GM18526 (cell line): ENCODE results near the gene SCARB2.

ENCODE experiments used
- POLR2A ChIP-seq: IDR thresholded peaks from 3 replicates; pipeline ENCODE4 v1.6.1; 2011; ENCODE audit not compliant: insufficient read length; ENCODE audit errors: extremely low read depth

SCARB2 gene

DNA sequence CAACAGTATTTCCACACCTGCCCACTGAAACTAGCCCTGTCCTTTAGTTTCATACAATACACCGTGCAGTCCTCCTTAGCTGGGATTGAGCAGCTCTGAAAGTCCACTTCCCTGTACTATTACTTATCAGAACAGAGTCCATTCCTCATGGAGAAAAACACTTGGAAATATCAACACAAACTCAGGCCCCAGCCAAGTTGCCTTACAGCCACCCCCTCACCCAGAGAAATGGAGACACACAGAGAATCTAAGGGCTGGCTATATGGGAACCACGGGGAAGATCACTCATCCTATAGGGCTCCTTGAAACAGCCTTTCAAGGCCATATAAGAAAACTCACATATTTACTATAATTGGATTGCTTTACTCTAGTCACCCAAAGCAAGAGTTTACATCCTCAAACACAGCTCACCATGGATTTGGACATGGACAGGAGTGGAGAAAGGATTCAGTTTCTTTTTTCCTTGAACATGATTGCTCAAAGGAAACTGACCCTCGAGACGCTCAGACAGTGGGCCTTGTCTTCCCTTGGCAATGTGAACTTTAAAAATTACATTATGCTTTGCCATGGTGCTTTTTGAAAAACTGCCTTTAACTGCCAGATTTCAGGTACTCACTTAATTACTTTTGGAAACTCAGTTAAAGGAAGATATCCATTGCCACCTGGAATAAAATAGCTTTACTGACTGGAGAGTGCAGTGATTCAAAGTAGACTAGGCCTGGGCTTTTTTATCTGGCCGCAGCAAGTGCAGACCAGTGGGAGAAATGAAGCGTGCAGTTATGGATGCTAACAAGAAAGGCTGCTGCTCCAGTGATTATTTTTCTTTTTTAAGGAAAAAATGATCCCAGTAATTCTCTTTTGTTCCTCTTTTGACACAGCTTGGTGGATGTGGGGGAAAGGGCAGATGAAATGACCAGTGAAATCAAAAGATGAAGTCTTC lies 1.6 kb downstream of the SCARB2 start:
- TF ChIP-seq POLR2A: no peak

DNA sequence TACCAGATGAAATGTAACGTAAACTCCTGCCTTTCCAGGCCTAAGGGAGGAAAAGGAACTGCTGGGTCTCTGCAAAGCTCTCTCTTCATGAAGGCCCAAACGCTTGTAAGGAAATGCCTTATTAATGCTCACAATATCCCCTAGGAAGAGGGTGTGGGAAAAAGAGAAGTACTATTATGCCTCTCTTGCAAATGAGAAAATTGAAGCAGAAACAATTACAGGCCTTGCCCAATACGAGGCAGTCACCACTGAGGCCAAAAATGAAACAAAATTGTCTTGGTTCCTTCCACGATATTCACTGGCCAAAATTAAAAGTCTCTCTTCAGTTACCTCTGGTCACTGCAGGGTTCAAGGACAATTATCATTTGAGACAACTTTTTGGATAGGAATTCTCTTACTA lies 3.2 kb downstream of the SCARB2 start:
- TF ChIP-seq POLR2A: no peak

DNA sequence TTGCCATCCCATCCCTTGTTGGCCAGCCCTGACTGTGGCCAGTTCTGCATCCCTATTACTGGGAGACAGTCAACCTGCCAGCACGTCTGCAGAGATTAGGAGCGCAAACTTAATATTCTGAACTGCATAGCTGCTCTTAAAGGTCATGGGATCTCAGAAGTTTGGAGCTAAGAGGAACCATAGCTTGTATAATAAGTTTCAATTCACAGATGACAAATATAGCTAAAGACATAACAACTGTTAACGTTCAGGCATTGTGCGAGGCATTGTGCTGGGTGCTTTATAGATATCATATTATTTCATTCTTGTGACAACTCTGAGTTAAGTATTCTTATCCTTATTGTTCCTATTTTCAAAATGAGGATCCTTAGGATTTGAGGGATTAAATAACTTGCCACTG lies 3.7 kb downstream of the SCARB2 start:
- TF ChIP-seq POLR2A: no peak

DNA sequence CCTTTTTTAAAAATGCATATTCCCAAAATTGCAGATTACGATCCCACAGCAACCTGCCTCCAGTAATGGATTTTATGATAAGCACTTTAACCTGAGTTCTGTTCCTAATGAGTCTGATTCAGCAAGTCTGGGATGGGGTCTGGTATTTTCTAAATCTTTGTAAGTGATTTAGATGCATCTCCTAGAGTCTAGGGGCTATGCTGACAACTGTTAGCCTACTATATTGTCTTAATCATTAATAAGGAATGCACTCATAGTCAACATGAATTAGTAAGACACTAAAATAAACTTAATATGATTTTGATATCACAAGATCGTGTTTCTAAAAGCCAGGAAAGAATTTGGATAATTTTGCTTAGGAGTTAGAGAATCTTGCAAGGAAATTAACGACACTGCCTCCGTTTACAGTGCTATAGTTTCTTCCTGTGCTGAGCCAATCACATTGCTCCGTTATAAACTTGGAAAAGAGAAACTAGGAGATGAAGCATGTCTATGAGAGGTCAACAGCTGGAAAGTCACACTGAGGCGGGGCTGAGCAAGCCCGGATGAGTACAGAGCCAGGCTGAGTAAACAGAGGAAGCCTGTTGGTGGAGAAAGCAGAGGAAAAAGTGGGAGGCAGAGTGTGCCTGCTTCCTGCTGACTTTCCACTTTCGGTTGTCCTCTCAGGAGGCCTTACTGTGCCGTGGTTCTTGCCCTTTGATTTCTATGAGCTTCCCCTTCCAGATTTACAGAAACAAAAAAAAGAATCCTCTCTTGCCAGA lies 5.4 kb downstream of the SCARB2 start:
- no peak for TF ChIP-seq POLR2A

DNA sequence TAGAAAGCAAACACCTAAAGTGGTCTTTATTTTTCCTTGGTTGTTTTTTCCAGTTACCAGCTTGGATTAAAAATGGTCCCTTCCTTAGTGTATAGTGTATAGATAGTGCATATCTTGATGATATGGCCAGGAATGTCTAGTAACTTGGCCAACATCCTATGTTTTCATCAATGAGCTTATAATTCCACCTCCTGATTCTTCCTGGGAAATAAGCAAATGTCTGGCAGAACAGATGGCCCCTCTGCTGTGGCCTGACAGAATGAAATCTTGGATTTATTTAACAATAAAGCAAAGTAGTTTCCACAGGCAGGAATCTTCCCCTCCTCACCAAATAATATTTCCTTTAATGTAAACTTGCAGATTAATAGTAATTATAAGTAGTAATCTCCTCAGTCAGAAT lies 6.1 kb downstream of the SCARB2 start:
- no peak for TF ChIP-seq POLR2A

DNA sequence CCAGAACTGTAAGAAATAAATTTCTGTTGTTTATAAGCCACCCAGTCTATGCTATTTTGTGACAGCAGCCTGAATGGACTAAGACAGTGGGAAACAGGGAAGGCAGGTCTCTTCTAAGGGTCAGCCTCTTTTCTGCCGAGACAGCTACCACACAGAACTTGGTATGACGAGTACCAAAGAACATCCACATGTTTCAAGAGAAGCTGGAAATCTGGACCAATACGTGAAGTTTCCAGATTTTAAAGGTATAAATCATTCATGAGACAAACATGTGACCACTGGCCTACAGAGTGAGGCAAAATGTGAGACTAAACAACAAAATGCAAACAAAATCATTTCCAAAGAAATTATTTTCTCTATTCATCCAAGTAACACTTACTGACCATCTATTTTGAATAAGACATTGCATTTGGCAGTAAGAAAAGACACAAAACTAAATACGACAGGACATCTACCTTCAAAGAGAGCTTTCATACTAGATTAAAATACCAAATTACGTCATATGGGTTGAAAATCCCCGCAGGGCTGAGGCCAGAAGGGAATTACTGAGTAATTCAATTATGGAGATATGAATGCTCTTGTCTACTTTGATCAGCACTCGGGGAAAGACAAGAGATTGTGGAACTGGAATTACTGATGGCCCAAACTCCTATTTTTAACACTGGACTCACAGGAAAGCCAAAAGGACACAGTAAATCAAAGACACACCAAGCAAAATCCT lies 7.2 kb downstream of the SCARB2 start:
- TF ChIP-seq POLR2A: no peak

DNA sequence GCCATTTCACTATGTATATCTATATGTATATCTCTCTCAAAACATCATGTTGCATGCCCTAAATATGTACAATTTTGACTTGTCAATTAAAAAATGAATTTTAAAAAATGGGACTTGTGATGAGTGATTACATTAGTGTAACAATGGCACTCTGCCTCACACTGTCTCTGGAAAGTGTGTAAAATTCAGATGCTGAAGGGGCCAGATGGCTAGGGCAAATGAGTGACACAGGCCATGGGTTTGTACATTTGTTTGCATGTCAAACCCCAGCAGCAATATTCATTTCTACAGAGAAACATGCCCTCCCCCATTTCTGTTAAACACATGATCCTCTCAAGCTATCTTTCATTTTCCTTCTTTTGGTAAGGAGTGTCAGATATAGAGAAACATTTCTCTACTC lies 8.1 kb downstream of the SCARB2 start:
- TF ChIP-seq POLR2A: no peak

DNA sequence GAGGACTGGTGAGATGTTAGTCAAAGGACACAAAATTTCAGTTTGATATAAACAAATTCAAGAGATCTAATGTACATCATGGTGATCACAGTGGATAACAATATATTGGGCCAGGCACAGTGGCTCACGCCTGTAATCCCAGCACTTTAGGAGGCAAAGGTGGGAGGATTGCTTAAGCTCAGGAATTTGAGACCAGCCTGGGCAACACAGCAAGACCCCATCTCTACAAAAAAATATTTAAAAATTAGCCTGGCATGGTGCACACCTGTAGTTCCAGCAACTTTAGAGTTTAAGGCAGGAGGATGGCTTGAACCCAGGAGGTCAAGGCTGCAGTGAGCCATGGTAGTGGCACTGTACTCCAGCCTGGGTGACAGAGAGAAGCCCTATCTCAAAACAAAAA lies 8.7 kb downstream of the SCARB2 start:
- TF ChIP-seq POLR2A: no peak

DNA sequence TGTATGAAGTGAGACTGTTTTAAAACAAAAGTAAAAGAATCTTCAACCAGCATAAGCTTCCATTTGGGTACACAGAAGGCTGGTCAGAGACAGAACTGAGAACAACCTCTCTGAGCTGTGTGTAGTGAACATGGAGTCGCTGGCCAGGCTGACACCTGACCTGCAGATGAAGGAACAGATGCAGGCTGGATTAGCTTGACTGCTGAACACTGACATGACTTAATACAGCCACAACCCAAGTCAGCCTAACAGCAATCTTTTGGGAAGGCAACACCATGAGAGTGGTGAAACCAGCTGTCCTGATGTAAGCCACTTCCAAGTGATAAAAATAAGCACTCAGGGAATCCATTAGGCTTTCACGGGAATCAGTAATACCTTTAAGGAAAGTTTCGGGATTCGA lies 10.1 kb downstream of the SCARB2 start:
- no peak for TF ChIP-seq POLR2A

DNA sequence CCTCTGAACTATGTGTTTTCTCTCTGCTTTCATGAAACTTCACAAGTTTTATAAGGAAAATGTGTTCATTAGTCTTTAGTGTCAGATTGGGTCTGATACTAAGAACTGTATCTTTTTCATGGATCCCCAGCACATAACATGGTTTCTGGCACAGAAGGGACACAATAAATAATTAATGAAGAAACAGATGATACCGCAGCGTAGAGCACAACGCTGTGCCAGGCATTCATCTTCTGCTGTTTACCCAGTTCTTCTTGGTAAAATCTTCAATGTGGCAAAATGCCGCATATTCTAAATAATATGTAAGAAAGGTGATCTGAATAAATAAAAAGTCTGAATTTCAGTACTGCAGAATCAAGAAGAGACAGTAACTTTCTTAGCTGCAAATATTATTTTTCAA lies 12.3 kb downstream of the SCARB2 start:
- no peak for TF ChIP-seq POLR2A

DNA sequence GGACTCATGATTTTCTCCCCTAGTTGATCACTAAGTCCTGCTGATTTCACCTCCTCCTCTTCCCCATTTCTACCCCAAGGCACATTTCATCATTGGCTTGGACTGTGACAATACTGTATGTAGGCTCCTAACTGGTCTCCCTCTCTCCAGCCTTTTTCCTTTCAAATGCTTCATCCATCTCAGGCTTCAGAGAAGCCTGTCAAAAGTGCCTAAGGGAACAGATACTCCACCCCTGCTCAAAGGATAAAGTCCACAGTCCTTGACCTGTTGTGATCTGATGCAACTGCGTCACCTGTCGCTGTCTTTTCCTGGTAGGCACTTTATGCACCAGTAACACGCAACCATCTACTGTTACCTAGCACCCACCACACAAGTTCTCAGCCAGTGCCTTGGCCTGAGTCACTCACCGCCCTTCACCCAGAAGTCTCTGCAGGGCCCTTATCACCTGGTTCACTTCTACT lies 12.8 kb downstream of the SCARB2 start:
- no peak for TF ChIP-seq POLR2A

DNA sequence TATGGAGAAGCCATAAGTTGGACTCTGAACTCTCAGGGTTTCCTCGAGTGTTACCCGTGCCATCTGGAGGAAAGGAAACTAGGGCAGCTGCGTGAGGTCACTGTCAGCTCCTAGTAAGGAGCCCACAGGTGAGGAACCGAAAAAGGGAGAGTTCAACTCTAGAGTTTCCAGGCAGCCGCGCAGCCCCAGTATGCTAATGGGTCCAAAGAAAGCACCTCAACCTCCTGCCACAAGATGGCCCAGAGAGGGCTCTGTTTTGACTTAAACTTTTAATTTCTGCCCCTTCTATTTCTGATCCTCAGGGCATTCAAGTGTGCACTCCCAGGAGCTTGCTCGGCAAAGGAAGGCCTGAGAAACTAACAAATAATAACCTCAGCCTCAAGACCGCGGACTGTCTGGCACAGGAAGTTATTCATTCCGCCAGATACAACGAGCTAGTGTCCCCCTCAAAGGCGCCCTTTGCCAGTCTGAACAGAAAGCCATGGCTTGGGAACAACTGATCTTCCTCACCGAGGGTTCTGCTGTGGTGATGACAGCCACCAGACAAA lies 13.9 kb downstream of the SCARB2 start:
- TF ChIP-seq POLR2A: no peak

DNA sequence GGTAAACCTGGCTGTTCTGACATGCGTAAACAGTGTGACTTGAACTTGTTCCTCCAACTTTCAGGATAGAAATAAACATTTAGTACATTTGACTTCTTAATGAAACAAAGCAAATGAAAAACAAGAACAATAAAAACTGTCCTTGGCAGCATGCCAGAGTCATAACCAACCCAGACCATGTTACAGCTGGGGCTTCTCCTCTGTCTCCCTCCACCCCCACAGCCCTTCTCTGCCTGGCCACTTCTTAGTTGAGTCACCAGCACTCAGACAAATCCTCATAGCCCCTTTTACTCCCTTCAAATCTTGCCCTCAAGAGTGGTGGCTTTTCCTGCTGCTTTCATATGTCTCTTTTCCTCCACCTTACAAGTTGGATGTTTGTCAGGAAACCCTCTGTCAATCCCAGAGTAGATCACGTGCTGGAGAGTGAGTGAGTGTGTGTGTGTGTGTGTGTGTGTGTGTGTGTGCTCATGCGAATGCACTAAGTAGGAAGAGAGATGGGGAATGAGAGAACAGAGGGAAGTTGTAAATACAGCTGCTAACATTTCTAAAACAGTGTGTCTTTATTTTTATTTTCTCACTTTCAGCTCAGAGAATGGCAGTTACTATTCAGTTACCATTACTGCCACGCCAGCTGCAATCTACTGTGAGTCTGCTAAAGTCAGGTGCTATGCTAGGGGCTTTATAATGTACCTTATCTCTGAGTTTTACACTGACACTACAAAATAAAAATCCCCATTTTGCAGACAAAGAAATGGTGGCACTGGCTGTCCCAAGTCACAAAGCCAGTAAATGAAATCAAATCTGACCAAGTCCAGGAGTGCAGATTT lies 15.0 kb downstream of the SCARB2 start:
- TF ChIP-seq POLR2A: no peak

DNA sequence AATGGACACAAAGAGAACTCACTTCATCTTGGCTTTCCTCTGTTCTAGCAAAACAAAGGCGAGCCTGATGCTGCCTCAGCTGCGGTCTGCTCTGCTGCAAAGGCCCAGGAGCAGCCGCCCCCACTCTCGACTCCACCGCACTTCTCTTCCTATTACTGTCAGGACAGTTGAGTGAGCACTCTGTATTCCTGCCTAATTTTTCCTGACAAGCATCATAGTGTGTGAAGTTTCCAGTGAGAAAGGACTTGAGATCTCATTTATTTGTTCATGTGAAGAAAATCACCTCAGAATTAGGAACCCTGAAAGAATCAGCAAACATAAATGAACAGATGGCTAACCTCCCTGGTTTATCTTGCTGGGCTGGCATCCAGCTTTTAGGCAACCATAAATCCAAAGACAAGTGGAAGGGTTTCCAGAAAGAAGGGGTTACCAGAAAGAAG lies 15.6 kb downstream of the SCARB2 start:
- TF ChIP-seq POLR2A: no peak
